Neural cell (in vitro differentiated cells): Measurements from ENCODE around the gene MAP3K7. TPM values are rescaled to one million over a fixed set of nuclear protein-coding genes. Genes with fewer than 3 reads are reported as not detected.
A peak's percentile ranks its signal among the peaks of the same experiment; 100 is the strongest.

ENCODE experiments used
- H2AFZ ChIP-seq: fragments of 200-600, 300-800 bp; sonication (generic), shearing (Covaris generic); 2 replicates; pipeline ENCODE4 v1.6.0; 2014; ENCODE audit warnings: low read depth, mild to moderate bottlenecking, antibody characterized with exemption, low read length, moderate library complexity
- H3F3A ChIP-seq: fragments of 200-600 bp; shearing (Covaris generic); 2 replicates; pipeline ENCODE4 v1.6.1; 2016; ENCODE audit warnings: mild to moderate bottlenecking, moderate library complexity, mixed read lengths, antibody characterized with exemption, low read length; ENCODE audit not compliant: insufficient read depth, poor library complexity, severe bottlenecking
- H3K27ac ChIP-seq: fragments of 200-600, 300-800 bp; sonication (generic), shearing (Covaris generic); 2 replicates; pipeline ENCODE4 v1.5.1; 2014; ENCODE audit warnings: mild to moderate bottlenecking, low read length, moderate library complexity
- H3K27me3 ChIP-seq: fragments of 300-800, 200-600 bp; sonication (generic), shearing (Covaris generic); 2 replicates; pipeline ENCODE4 v1.6.0; 2014; ENCODE audit warnings: mild to moderate bottlenecking, low read depth, low read length, moderate library complexity; ENCODE audit not compliant: insufficient read depth
- H3K36me3 ChIP-seq: fragments of 300-800, 200-600 bp; sonication (generic), shearing (Covaris generic); 2 replicates; pipeline ENCODE4 v1.5.1; 2014; ENCODE audit warnings: mild to moderate bottlenecking, antibody characterized with exemption, low read length, moderate library complexity; ENCODE audit not compliant: insufficient read depth
- H3K4me2 ChIP-seq: fragments of 300-800, 200-600 bp; sonication (generic), shearing (Covaris generic); 2 replicates; pipeline ENCODE4 v1.6.0; 2014; ENCODE audit warnings: mild to moderate bottlenecking, low read length
- H3K4me3 ChIP-seq: fragments of 300-800, 200-600 bp; sonication (generic), shearing (Covaris generic); 2 replicates; pipeline ENCODE4 v1.5.1; 2014; ENCODE audit warnings: mild to moderate bottlenecking, low read length, moderate library complexity
- H3K79me2 ChIP-seq: fragments of 200-600 bp; shearing (Covaris generic); replicated peaks from 2 replicates; pipeline ENCODE4 v1.6.0; 2014; ENCODE audit warnings: mild to moderate bottlenecking, low read length, moderate library complexity; ENCODE audit not compliant: insufficient read depth
- H3K9ac ChIP-seq: fragments of 300-800, 200-600 bp; sonication (generic), shearing (Covaris generic); 2 replicates; pipeline ENCODE4 v1.6.1; 2016; ENCODE audit warnings: mild to moderate bottlenecking, low read length, mixed read lengths
- H3K9me2 ChIP-seq: fragments of 200-600 bp; shearing (Covaris generic); 2 replicates; pipeline ENCODE4 v1.6.1; 2016; ENCODE audit warnings: mild to moderate bottlenecking, low read length, mixed read lengths; ENCODE audit not compliant: insufficient read depth
- H3K9me3 ChIP-seq: fragments of 200-600, 300-800 bp; sonication (generic), shearing (Covaris generic); 2 replicates; pipeline ENCODE4 v1.6.1; 2016; ENCODE audit warnings: mild to moderate bottlenecking, mixed run types, low read length, moderate library complexity, mixed read lengths
- H4K20me1 ChIP-seq: fragments of 200-600 bp; shearing (Covaris generic); 2 replicates; pipeline ENCODE4 v1.6.1; 2016; ENCODE audit warnings: mild to moderate bottlenecking, mixed run types; ENCODE audit not compliant: insufficient read depth
- EP300 ChIP-seq: fragments of 450-650 bp; conservative IDR thresholded peaks from 2 replicates; pipeline ENCODE4 v1.6.1; 2014; ENCODE audit warnings: antibody characterized with exemption, mild to moderate bottlenecking, moderate library complexity; ENCODE audit not compliant: poor library complexity, severe bottlenecking
- EZH2 ChIP-seq: fragments of 200-600, 300-800 bp; shearing (Covaris generic), sonication (generic); IDR thresholded peaks from 2 replicates; pipeline ENCODE4 v1.6.1; 2014; ENCODE audit warnings: antibody characterized with exemption, low read length, borderline replicate concordance, mild to moderate bottlenecking; ENCODE audit not compliant: insufficient read depth, poor library complexity, severe bottlenecking
- MXI1 ChIP-seq: fragments of 450-650 bp; conservative IDR thresholded peaks from 2 replicates; pipeline ENCODE4 v1.6.1; 2014; ENCODE audit warnings: antibody characterized with exemption, mild to moderate bottlenecking; ENCODE audit not compliant: poor library complexity, severe bottlenecking
- POLR2AphosphoS5 ChIP-seq: IDR thresholded peaks from 2 replicates; pipeline ENCODE4 v1.6.1; 2012
- RAD21 ChIP-seq: fragments of 450-650 bp; conservative IDR thresholded peaks from 2 replicates; pipeline ENCODE4 v1.6.1; 2014; ENCODE audit warnings: antibody characterized with exemption, mild to moderate bottlenecking, moderate library complexity
- SMC3 ChIP-seq: fragments of 450-650 bp; conservative IDR thresholded peaks from 2 replicates; pipeline ENCODE4 v1.6.1; 2014; ENCODE audit warnings: antibody characterized with exemption, mild to moderate bottlenecking, moderate library complexity; ENCODE audit not compliant: poor library complexity
- TAF1 ChIP-seq: IDR thresholded peaks from 2 replicates; pipeline ENCODE4 v1.6.1; 2012; ENCODE audit warnings: low read depth
- polyA plus RNA-seq: library from polyadenylated mRNA; depleted of rRNA; stranded (reverse); fragments of >200 nt; gene quantifications from 2 replicates; pipeline ENCODE4 v1.2.3, GENCODE V29; 2014
- TF ChIP-seq, protein P1 (sequence below): fragments of 450-650 bp; IDR thresholded peaks from 2 replicates; pipeline ENCODE4 v1.5.1; 2014; ENCODE audit warnings: antibody characterized with exemption, mild to moderate bottlenecking, moderate library complexity; ENCODE audit not compliant: poor library complexity, severe bottlenecking
- TF ChIP-seq, protein P2 (sequence below): IDR thresholded peaks from 2 replicates; pipeline ENCODE4 v1.6.1; 2012; ENCODE audit warnings: borderline replicate concordance

MAP3K7 gene
- polyA plus RNA-seq, 1 donor from 2014 or later: 71.6 TPM

DNA sequence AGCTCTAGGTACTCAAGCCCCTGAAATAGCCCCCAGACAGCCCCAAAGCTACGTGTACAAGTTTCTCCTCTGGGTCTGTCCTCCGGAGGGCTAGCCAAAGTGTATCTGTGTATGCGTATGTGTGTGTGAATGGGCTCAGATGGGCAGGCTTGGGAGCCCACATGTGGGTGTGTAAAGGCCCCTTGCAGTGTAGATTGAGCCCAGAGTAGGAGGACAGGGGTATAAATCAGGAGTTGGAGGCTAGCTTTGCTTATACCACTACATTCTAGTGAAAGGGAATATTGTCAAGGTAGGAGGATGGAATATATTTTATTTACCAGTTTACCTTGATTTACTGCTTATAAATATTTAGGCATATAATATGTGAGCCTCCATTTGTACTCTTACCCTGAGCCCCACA lies 9.0 kb upstream of the MAP3K7 start (continued):
- TF ChIP-seq, protein P1, sequence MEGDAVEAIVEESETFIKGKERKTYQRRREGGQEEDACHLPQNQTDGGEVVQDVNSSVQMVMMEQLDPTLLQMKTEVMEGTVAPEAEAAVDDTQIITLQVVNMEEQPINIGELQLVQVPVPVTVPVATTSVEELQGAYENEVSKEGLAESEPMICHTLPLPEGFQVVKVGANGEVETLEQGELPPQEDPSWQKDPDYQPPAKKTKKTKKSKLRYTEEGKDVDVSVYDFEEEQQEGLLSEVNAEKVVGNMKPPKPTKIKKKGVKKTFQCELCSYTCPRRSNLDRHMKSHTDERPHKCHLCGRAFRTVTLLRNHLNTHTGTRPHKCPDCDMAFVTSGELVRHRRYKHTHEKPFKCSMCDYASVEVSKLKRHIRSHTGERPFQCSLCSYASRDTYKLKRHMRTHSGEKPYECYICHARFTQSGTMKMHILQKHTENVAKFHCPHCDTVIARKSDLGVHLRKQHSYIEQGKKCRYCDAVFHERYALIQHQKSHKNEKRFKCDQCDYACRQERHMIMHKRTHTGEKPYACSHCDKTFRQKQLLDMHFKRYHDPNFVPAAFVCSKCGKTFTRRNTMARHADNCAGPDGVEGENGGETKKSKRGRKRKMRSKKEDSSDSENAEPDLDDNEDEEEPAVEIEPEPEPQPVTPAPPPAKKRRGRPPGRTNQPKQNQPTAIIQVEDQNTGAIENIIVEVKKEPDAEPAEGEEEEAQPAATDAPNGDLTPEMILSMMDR: no peak
- TF ChIP-seq TAF1 (no peak), SMC3 (no peak)

DNA sequence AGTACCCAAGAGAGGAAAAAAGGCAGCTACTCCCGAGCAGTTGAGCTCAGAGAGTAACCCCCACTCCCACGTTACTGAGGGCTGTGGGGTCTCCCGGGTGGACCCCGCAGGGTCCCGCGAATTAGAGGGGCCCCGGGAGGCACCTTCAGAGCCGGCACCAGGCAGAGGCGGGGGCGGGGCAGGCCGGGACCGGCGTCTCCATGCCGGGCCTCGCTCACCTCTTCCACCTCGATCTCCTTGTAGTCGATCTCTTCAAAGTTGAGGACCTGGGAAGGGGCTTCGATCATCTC lies 381 bp downstream of the MAP3K7 start:
- H3K27me3 ChIP-seq: no peaks in the 10 kb centered on the region
- peaks cover 50% of the 10 kb centered on the region for H3K79me2 ChIP-seq
- H4K20me1 ChIP-seq: no peaks in the 10 kb centered on the region
- H3K9me2 ChIP-seq: no peaks in the 10 kb centered on the region
- H2AFZ ChIP-seq: peak overlapping the region; percentile 98
- peak overlapping the region; percentile 92 for H3K9ac ChIP-seq
- peak overlapping the region; percentile 94 for H3K4me3 ChIP-seq
- no peaks in the 10 kb centered on the region for H3K36me3 ChIP-seq
- TF ChIP-seq, protein P1: no peak
- no peak for TF ChIP-seq TAF1
- no peak for TF ChIP-seq EZH2
- TF ChIP-seq EP300: no peak
- no peaks in the 10 kb centered on the region for H3K9me3 ChIP-seq
- H3F3A ChIP-seq: no peaks in the 10 kb centered on the region
- peak overlapping the region; percentile 99 for H3K27ac ChIP-seq
- peak overlapping the region; percentile 29 for H3K4me2 ChIP-seq

DNA sequence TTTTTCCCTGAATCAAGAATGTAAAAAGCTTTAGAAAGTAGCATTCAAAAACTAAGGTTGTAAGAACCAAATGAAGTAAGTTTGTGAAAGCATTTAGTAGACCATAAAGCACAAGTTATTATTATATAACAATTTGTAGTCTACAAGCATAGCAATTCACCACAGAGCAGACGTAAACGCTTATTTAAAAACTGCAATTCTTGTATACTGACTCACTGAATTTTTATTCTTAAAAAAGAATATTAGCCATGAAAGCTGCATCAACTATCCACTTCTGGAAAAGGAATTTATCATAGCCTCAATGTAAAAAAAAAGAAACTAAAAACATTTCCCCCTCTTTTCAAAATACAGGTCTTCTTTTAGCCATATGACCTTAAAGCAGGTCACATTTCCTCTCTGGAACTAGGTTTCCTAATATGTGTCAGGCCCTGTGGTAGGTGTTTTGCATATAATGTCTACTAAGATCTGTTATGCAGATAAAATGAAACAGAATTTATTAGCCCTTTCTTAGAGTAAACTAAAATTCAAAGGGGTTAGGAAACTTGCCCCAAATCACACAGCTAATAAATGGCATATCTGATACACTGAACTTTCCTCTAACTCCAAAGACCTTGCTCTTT lies 2.1 kb downstream of the MAP3K7 start:
- Histone ChIP-seq H3K27me3 (no peaks in the 10 kb centered on the region), H3K9ac (no peak overlapping the region), H3F3A (no peaks in the 10 kb centered on the region), H3K9me3 (no peaks in the 10 kb centered on the region), H4K20me1 (no peaks in the 10 kb centered on the region), H3K27ac (no peak overlapping the region), H3K9me2 (no peaks in the 10 kb centered on the region), H3K36me3 (no peaks in the 10 kb centered on the region), H3K79me2 (peaks cover 67% of the 10 kb centered on the region), H3K4me3 (peak overlapping the region; percentile 94), H3K4me2 (peak overlapping the region; percentile 90), H2AFZ (no peak overlapping the region)
- TF ChIP-seq EZH2: no peak

DNA sequence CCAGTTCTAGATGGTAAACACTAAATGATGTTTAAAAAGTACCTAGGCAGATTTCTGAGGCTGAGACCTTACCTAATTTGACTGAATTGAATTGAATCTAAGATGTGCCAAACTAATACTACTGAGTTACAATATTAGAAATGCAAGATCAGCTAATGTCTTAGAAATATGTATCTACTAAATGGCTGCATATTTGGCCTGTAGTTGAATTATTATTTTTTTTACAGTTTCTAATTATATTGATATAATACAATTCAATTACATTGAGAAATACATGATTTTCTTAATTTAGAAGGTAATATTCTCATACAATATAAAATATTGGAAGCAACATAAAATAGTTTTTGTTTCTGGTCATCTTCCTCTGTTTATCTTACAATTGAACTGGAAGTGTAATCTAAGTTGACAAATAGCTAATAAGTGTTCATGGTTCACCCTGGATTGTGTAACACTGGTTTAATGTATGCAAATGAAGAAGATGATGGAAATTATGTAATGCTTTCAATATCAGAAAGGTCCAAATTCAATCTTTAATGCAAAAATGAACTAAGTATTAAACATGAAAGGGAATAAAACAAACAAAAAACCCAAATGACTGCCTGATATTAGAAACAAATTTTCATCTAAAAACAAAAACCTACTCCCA lies 2.9 kb downstream of the MAP3K7 start:
- H3K79me2 ChIP-seq: peaks cover 75% of the 10 kb centered on the region
- no peaks in the 10 kb centered on the region for H3K36me3 ChIP-seq
- H3K27ac ChIP-seq: no peak overlapping the region
- no peak overlapping the region for H3K9ac ChIP-seq
- H3F3A ChIP-seq: no peaks in the 10 kb centered on the region
- no peaks in the 10 kb centered on the region for H3K9me2 ChIP-seq
- H2AFZ ChIP-seq: no peak overlapping the region
- peak overlapping the region; percentile 90 for H3K4me2 ChIP-seq
- peak overlapping the region; percentile 94 for H3K4me3 ChIP-seq
- H4K20me1 ChIP-seq: no peaks in the 10 kb centered on the region
- H3K27me3 ChIP-seq: no peaks in the 10 kb centered on the region
- no peaks in the 10 kb centered on the region for H3K9me3 ChIP-seq
- TF ChIP-seq POLR2AphosphoS5 (no peak), EZH2 (no peak), SMC3 (no peak), MXI1 (no peak), EP300 (no peak), TAF1 (no peak), RAD21 (no peak)
- TF ChIP-seq, protein P2, sequence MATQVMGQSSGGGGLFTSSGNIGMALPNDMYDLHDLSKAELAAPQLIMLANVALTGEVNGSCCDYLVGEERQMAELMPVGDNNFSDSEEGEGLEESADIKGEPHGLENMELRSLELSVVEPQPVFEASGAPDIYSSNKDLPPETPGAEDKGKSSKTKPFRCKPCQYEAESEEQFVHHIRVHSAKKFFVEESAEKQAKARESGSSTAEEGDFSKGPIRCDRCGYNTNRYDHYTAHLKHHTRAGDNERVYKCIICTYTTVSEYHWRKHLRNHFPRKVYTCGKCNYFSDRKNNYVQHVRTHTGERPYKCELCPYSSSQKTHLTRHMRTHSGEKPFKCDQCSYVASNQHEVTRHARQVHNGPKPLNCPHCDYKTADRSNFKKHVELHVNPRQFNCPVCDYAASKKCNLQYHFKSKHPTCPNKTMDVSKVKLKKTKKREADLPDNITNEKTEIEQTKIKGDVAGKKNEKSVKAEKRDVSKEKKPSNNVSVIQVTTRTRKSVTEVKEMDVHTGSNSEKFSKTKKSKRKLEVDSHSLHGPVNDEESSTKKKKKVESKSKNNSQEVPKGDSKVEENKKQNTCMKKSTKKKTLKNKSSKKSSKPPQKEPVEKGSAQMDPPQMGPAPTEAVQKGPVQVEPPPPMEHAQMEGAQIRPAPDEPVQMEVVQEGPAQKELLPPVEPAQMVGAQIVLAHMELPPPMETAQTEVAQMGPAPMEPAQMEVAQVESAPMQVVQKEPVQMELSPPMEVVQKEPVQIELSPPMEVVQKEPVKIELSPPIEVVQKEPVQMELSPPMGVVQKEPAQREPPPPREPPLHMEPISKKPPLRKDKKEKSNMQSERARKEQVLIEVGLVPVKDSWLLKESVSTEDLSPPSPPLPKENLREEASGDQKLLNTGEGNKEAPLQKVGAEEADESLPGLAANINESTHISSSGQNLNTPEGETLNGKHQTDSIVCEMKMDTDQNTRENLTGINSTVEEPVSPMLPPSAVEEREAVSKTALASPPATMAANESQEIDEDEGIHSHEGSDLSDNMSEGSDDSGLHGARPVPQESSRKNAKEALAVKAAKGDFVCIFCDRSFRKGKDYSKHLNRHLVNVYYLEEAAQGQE: no peak
